Measurements from ENCODE around the gene KIAA1671.
"Not testable (repeated sequence)": the region's sequence is repeated elsewhere in the genome, so short reads cannot be mapped to it uniquely, and the experiment has no call there.

The KIAA1671 gene

DNA sequence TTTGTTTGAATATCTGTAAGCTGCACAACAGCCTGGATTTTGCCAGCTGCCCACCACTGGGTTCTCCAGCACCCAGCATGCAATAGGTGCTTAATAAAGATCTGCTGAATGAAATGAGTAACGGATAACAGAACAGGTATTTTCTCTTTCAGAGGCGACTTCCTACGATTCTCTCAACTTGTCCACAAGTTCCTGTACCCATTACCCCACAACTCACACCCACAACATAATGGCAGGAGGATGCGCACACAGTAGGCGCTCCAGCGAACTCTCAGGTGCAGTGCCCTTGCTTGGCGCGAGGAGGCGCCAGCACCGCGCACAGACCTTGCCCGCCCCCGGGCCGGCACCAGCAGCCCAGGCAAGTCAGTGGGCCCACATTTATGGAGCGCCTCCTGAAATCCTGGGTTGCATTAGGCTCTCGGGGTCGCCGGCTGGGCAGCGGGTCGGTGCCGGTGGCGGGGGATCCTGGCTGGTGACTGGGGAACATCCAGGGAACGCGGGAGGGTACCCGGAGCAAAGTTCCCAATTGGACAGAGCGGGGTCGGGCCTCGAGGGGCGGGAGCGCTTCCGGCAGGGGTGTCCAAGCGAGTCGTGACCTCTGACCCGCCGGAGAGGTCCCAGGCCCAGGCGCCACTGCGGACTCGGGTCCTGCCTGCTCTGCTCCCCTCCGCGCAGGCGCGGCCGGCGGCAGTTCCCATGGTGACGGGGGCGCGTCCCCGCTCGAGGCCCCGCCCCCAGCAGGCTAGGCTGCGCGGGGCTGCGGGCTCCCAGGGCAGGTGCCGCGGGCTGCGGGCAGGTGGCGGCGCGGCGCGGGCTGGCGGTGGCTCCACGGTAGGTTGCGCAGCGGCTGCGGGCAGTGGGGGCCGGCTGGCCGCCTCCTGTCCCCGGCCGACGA is at the start of gene KIAA1671:
TSS of gene KIAA1671 (plus strand) at position 775 of the 895 bp plus-strand sequence. CDS start 75,284 bp downstream, outside the sequence.
- FAIRE-seq (no peak), DNase-seq (ENCODE audit: insufficient read length, low spot score) (peak; percentile 93)
- TF ChIP-seq, protein P1, sequence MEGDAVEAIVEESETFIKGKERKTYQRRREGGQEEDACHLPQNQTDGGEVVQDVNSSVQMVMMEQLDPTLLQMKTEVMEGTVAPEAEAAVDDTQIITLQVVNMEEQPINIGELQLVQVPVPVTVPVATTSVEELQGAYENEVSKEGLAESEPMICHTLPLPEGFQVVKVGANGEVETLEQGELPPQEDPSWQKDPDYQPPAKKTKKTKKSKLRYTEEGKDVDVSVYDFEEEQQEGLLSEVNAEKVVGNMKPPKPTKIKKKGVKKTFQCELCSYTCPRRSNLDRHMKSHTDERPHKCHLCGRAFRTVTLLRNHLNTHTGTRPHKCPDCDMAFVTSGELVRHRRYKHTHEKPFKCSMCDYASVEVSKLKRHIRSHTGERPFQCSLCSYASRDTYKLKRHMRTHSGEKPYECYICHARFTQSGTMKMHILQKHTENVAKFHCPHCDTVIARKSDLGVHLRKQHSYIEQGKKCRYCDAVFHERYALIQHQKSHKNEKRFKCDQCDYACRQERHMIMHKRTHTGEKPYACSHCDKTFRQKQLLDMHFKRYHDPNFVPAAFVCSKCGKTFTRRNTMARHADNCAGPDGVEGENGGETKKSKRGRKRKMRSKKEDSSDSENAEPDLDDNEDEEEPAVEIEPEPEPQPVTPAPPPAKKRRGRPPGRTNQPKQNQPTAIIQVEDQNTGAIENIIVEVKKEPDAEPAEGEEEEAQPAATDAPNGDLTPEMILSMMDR (IDR thresholded peaks at IDR 0.05; ENCODE audit: insufficient read depth, missing control alignments) = peak; percentile 89

DNA sequence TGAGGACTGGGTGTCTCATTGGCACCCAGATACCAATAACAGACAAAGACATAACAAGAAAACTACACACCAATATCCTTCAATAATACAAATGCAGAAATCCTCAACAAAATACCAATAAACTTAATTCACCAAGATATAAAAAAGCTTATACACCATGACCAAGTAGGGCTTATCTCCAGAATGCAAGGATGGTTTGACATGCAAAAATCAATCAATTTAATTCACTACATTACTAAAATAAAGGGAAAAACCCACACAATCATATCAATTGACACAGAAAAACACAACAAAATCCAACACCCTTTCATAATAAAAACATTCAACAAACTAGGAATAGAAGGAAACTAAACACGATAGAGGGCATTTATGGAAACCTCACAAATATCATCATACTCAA is 46.6 kb upstream of the KIAA1671 start:
- TF ChIP-seq, protein P1 (IDR thresholded peaks at IDR 0.05; ENCODE audit: insufficient read depth, missing control alignments) = no peak
- DNase-seq (ENCODE audit: insufficient read length, low spot score) = no peak
- FAIRE-seq = no peak

DNA sequence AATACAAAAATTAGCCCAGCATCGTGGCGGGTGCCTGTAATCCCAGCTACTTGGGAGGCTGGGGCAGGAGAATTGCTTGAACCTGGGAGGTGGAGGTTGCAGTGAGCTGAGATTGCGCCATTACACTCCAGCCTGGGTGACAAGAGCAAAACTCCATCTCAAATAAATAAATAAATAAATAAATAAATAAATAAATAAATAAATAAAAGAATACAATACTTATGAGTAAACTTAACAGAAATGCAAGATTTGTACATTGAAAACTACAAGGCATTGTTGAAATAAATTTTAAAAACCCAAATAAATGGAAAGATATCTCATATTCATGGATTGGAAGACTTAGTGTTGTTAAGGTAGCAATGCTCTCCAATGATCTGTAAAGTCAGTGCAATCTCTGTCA is 45.4 kb upstream of the KIAA1671 start:
- FAIRE-seq; DNase-seq (ENCODE audit: insufficient read length, low spot score): not testable (repeated sequence)

DNA sequence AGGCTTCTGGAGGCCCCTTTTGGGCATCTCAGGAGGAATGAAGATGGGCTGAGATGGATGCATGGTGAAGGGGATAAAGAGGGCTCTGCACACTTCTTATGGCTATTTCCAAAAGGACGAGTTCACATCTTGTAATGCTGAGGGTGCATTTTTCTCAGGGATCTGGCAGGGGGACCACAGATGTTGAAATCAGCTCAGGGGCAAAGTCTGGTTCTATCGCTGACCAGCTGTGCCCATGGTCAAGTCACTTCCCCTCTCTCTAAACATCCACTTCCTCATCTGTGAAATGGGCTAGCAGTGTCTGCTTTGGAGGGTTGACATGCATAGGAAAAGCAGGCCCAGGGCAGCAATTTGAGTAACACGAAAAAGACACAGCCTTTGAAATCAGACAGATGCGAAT is 32.5 kb upstream of the KIAA1671 start:
- TF ChIP-seq, protein P1 (IDR thresholded peaks at IDR 0.05; ENCODE audit: insufficient read depth, missing control alignments) = no peak
- no peak for DNase-seq (ENCODE audit: insufficient read length, low spot score)
- FAIRE-seq = no peak

DNA sequence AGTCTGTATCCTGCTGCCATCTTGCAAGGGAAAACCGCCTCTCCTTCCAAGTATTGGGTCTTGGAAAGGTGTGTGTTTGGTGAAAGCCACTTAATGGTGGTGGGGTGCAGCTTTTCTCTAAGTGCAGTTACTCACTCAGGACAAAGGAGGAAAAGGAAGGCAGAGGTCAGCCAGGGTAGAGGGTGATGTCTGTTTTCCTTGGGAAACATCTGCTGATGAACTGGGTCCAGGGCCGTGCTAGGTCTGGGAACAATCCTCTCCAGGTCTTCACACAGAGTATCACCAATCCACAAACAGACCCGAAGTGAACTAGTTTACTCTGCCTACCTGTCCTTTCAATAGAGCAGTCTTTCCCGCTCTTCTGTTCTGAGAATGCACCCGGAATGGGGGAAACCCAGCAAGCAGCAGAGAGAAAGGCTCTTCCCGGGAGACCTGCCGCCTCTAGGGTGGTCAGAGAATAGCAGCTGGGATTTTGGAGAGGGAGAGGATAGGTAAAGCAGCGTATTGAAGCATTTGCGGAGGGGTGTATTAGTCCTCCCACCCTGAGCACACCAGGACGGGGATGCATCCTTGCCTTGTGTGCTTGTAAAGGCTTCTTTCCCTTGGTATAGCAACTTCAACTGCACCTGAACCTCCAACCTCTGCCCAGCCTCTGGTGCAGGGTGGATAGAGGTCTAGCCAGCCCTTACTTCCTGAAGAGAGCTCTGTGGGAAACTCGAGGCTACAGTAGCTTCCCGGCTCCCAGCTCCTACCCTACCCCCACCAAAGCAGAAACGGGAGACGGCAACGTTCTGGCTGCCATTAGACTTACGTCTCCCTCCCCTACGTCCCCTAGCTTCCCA is 26.7 kb upstream of the KIAA1671 start:
- FAIRE-seq = no peak
- DNase-seq (ENCODE audit: insufficient read length, low spot score) = no peak
- TF ChIP-seq, protein P1 (IDR thresholded peaks at IDR 0.05; ENCODE audit: insufficient read depth, missing control alignments) = no peak

DNA sequence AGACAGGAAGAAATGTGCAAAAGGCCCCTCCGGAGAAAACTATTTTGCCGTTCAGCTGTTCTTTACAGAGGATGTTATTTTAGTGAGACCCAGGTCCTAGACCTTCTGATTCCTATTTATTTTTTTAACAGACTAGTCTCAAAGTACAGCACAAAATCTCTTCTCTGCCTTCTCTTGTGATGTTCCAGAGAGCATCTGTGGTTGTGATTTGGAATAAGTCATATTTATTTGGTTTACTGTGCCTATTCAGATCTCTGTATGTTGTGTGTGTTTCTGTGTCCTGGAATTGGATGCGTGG is 26.1 kb upstream of the KIAA1671 start:
- DNase-seq (ENCODE audit: insufficient read length, low spot score) = no peak
- TF ChIP-seq, protein P1 (IDR thresholded peaks at IDR 0.05; ENCODE audit: insufficient read depth, missing control alignments) = no peak
- no peak for FAIRE-seq

DNA sequence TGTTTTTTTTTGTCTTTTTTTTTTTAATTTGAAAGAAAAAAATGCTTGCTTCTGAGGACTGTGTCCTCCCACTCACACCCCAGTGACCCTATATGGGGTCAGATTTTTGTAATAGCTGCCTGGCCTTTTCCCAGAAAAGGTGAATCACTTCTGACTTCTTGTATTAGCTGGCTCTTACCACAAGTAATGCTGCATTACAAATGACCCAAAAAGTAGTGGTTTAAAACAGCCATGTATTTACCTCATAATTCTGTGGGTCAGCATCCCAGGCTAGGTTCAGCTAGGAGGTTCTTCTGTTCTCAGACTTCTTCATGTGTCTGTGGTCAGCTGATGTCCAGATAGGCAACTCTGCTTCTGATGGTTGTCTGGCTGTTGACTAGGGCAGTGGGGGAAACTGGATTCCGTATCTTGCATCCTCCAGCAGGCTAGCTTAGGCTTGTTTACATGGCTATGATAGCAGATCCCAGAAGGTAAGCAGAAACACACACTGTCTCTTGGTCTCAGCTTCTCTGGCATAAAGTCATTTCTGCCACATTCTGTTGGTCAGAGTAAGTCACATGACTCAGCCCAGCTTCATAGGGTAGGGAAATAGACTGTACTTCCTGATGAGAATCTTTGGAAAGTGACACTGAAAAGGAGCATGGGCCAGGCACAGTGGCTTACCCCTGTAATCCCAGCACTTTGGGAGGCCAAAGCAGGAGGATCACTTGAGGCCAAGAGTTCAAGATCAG is 25.5 kb upstream of the KIAA1671 start:
- FAIRE-seq = no peak
- TF ChIP-seq, protein P1 (IDR thresholded peaks at IDR 0.05; ENCODE audit: insufficient read depth, missing control alignments) = no peak
- no peak for DNase-seq (ENCODE audit: insufficient read length, low spot score)
